Limb (tissue), 2 donors: ENCODE measurements around the gene INCENP.

Experiments used
- DNase-seq, 2 donors: peaks; one replicate each; pipeline ENCODE4 v3.0.0-alpha.2; 2016; ENCODE audit errors: extremely low spot score in 2 of 2

INCENP gene

GRCh38 chr11:62124186-62125113 is 639 bp downstream of the INCENP start:
- peak in 1 of 2 donors; percentile 8 for DNase-seq

DNA sequence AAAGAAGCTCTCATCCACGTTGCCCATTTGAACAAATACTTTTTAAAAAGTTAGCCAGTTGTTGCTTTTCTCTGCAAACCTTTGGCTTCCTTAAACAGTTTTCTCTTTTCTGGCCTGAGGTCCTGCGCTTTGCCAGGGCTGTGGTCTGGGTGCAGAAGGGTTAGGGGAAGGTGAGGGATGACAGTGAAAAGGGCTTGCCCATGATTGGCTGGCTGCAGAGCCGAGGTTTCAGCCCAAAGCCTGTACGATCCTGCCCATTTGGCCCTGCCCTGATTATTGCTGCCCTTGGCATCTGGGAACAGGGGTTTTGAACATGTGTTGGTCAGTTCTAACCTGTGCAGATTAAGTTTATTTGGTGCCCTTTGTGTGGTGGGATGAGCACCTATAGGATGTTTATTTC is 1.5 kb downstream of the INCENP start:
- DNase-seq = no peak

DNA sequence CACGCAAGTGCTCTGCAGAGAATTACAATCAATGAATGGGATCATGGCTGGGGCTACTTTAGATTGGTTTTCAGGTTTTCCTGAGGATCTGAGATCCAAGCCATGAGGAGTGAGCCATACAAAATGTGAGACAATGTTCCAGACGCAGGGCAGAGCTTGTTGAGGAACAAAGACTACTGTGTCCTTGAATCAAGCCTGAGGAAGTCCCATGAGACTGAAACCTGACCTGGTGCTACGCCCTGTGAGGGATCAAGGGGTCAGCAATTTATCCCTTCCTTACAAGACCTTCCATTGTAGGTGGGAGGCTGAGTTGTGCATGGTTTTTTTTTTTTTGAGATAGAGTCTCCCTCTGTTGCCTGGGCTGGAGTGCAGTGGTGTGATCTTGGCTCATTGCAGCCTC is 2.1 kb downstream of the INCENP start:
- DNase-seq = no peak

DNA sequence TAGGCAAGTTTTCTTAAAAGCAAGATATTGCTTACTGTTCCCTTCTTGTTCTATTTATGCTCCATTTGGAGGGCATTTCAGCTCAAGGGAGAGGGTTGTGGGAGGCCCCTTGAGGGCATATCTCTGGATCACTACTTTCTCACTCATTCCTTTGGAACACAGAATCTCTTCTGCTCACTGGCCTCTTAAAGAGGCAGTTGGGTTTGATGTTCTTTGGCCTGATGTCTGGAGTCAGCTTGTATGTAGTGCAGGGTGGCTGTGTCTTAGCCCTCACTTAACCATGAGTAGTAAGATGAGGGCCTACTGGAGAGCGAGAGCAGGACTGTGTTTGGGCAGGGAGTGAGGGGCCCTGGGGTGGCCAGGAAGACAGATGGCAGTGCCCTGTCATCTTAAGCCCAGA is 3.6 kb downstream of the INCENP start:
- DNase-seq = no peak

- DNase-seq = no peak
Measured at GRCh38 chr11:62127941-62128770, 4.3 kb downstream of the INCENP start.

GRCh38 chr11:62128835-62129234 is 5.0 kb downstream of the INCENP start:
- no peak for DNase-seq

DNA sequence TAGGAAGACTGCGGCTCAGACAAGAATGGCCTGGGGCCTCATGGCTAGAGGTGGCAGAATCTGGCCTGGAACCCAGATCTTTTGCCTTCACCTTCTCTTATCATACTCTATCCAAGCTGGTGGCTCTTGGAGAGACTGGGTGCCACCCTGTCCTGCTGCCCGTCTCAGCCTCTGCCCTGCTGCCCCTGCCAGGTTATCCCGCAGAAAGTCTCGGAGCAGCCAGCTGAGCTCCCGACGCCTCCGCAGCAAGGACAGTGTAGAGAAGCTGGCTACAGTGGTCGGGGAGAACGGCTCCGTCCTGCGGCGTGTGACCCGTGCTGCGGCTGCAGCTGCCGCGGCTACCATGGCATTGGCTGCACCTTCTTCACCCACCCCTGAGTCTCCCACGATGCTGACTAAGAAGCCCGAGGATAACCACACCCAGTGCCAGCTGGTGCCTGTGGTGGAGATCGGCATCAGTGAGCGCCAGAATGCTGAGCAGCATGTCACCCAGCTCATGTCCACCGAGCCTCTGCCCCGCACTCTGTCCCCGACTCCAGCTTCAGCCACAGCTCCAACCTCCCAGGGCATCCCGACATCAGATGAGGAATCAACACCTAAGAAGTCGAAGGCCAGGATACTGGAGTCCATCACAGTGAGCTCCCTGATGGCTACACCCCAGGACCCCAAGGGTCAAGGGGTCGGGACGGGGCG is 5.9 kb downstream of the INCENP start:
- DNase-seq = no peak

- no peak for DNase-seq
Measured at GRCh38 chr11:62130283-62131169, 6.7 kb downstream of the INCENP start.

DNA sequence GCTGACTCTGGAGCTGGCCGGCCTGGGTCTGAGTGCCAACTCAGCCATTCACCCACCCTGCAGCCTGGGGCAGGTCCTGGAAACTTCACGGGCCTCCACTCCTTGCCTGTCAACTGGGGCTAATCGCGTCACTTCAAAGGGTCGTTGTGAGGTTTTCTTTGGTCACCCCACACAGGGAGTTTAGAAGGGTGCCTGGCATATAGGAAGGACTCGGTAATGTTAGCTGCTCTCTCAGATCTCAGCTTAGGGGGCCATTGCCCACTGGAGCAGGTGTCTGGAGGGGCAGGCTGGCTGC is 7.3 kb downstream of the INCENP start:
- no peak for DNase-seq

DNA sequence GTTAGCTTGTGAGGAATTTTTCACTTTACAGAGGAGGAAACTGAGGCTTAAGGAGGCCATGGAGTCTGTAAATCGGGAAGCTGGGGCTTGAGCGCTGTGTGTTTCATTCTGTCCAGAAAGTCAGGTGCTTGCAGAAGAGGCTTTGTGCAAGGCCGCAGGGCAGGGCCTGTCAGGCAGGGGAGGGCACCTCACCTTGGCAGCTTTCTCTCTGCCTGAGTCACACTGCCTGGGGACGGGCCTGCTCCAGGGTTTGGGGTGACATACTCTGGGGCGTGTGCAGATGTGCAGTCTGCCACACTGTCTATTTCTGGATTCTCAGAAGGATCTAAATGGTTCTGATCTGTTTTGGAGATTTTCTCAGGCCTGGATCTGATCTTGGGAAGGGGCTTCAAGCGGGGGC is 8.4 kb downstream of the INCENP start:
- DNase-seq = no peak

DNA sequence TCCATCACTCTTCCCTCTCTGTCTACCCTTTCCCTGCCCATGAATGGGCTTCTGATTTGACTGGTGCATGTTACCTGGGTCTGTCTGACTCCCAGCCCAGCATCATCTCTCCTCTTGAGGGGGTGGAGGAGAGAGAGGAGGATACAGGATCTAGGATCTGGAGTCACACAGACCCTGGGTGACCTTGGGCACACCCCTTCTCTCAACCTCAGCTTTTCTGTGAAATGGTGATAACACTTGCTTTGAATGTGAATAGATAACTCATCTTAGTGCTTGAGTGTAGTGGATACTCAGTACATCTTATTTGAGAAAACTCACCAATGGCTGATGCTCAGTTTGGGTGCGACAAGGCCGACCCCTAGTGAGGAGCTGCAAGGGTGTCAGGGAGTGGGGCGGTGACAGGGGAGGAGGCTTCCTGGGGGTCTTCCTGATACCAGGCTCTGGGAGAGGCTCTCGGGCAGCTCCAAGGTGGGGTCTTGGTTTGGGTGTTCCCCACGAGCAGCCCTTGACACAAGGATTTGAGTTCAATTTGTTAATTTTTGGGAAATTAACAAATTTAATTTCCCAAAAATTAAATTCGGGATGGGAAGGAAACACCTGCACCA is 9.0 kb downstream of the INCENP start:
- DNase-seq = no peak

GRCh38 chr11:62133328-62134065 is 9.7 kb downstream of the INCENP start:
- no peak for DNase-seq

GRCh38 chr11:62137276-62137861 is 13.6 kb downstream of the INCENP start:
- DNase-seq = no peak

- no peak for DNase-seq
Measured at GRCh38 chr11:62137881-62138629, 14.2 kb downstream of the INCENP start.

DNA sequence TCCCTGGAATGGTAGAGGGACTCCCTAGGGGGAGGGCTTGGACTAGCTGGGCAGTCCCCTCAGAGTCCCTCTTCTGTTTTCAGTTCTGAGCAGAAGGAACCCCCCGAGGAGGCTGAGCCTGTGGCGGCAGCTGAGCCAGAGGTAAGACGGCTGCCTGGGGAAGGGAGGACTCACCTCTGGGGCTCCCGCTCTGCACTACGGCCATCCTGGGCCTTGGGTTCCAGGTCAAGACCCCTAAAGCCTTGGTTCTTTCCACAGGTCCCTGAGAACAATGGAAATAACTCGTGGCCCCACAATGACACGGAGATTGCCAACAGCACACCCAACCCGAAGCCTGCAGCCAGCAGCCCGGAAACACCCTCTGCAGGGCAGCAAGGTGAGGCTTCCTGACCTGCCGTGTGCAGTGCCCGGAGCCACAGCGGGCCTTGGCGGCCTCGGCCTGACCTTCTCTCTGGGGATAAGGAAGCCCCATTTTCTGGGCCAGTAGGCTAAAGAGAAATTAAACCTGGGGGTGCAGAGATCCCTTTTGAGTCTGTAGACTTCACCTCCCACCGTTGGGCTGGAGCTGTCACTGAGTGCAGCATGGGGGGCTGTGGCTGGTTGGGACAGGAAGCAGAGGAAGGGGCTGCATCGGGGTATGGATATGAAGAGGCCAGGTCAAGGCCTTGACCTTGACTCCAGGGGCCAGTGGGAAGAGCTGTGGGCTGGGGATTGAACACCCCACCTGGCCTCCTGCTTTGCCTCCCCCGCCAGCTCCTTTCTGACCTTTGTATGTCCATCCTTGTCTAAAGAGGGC is 15.0 kb downstream of the INCENP start:
- DNase-seq = no peak

GRCh38 chr11:62139526-62140303 is 15.9 kb downstream of the INCENP start:
- no peak for DNase-seq
